K562 (cell line): ENCODE results near the gene ERAL1. TPM values are rescaled to one million over a fixed set of nuclear protein-coding genes. Genes with fewer than 3 reads are reported as not detected.

ENCODE experiments used
- ATF1 ChIP-seq, 2 experiments: fragments of 450-650 bp in 1 of 2; IDR thresholded peaks; 2 replicates each; pipeline ENCODE4 v1.6.1; 2016; ENCODE audit warnings: missing compliant biosample characterization in 1 of 2, missing genetic modification characterization in 1 of 2
- FOXK2 ChIP-seq, 2 experiments: fragments of 450-650 bp; IDR thresholded peaks in 1 of 2; conservative IDR thresholded peaks in 1 of 2; 2 replicates each; pipeline ENCODE4 v1.6.1; 2016; ENCODE audit warnings: low read depth in 2 of 2, mild to moderate bottlenecking in 1 of 2
- JUNB ChIP-seq: fragments of 450-650 bp; formaldehyde crosslinking; conservative IDR thresholded peaks from 2 replicates; pipeline ENCODE4 v1.4.0; 2020; ENCODE audit warnings: mild to moderate bottlenecking
- POLR2G ChIP-seq: fragments of 200-400 bp; formaldehyde crosslinking; IDR thresholded peaks from 2 replicates; pipeline ENCODE4 v1.6.1; 2017; ENCODE audit warnings: low read depth, mild to moderate bottlenecking, antibody characterized with exemption, low read length, moderate library complexity
- POU5F1 ChIP-seq: fragments of 150-350 bp; IDR thresholded peaks from 2 replicates; pipeline ENCODE4 v1.6.1; 2014; ENCODE audit warnings: borderline replicate concordance, low read length, low read depth, mild to moderate bottlenecking; ENCODE audit not compliant: partially characterized antibody
- SIN3A ChIP-seq, 2 experiments: fragments of 150-350 bp in 1 of 2; IDR thresholded peaks; 2 replicates each; pipeline ENCODE4 v1.6.1; 2011 to 2016; ENCODE audit warnings: borderline replicate concordance in 2 of 2, low read depth in 2 of 2, low read length in 2 of 2, mild to moderate bottlenecking in 2 of 2, moderate library complexity in 2 of 2; ENCODE audit not compliant: control insufficient read depth in 1 of 2
- ZNF165 ChIP-seq: fragments of 250-450 bp; sonication (Bioruptor Pico); IDR thresholded peaks from 2 replicates; pipeline ENCODE4 v1.4.0; 2020; ENCODE audit warnings: borderline replicate concordance
- ZNF175 ChIP-seq: fragments of 200-800 bp; sonication (Bioruptor generic); IDR thresholded peaks from 2 replicates; pipeline ENCODE4 v1.6.1; 2016; ENCODE audit warnings: low read depth, mild to moderate bottlenecking, missing genetic modification characterization, missing compliant biosample characterization
- ZNF384 ChIP-seq: IDR thresholded peaks from 2 replicates; pipeline ENCODE4 v1.6.1; 2012; ENCODE audit warnings: low read depth, low read length, improper control_type of control experiment
- ZNF778 ChIP-seq: fragments of 450-650 bp; formaldehyde crosslinking; IDR thresholded peaks from 2 replicates; pipeline ENCODE4 v1.4.0; 2020; ENCODE audit warnings: mild to moderate bottlenecking, moderate library complexity
- polyA plus RNA-seq, 8 experiments: library from polyadenylated mRNA; depleted of rRNA in 4 of 8; stranded (reverse) in 5 of 8; unstranded in 3 of 8; fragments of >200 nt; fragmentation: Nextera tagmentation in 2 of 8; fragmentation: Illumina TruSeq in 1 of 8; extraction: Ambion mirVana in 2 of 8; extraction: Trizol in 1 of 8; gene quantifications; 2 replicates each; pipeline versions ENCODE4 v1.2.1 to v1.2.3, GENCODE V29; 2011 to 2014; ENCODE audit warnings: inconsistent platforms in 1 of 8, missing spikeins in 1 of 8
- total RNA-seq, 7 experiments: library from RNA; depleted of rRNA in 6 of 7; stranded (reverse); fragments of >200 nt in 6 of 7; fragmentation: Illumina TruSeq in 2 of 7; extraction: Trizol in 2 of 7; gene quantifications; 2 replicates each; pipeline versions ENCODE4 v1.2.1 to v1.2.3, GENCODE V29; 2011 to 2021; ENCODE audit warnings: low replicate concordance in 1 of 7
- TF ChIP-seq, protein P1 (sequence below): fragments of 250-450 bp; sonication (Bioruptor Pico); IDR thresholded peaks from 2 replicates; pipeline ENCODE4 v1.5.0; 2022; ENCODE audit warnings: mild to moderate bottlenecking
- TF ChIP-seq, protein P2 (sequence below), 2 experiments: IDR thresholded peaks; 2 replicates each; pipeline ENCODE4 v1.6.1; 2012; ENCODE audit warnings: improper control_type of control experiment in 2 of 2, low read depth in 2 of 2, low read length in 2 of 2, borderline replicate concordance in 1 of 2
- TF ChIP-seq, protein P3 (sequence below): sonication (generic); formaldehyde crosslinking; IDR thresholded peaks from 2 replicates; pipeline ENCODE4 v1.8.1; 2022; ENCODE audit warnings: missing genetic modification reagents
- TF ChIP-seq, protein P4 (sequence below): fragments of 250-450 bp; sonication (Bioruptor Pico); IDR thresholded peaks from 2 replicates; pipeline ENCODE4 v1.5.0; 2020; ENCODE audit warnings: mild to moderate bottlenecking
- TF ChIP-seq, protein P5 (sequence below), 2 experiments: IDR thresholded peaks; 2 replicates each; pipeline ENCODE4 v1.6.1; 2011; ENCODE audit warnings: borderline replicate concordance in 1 of 2, control low read depth in 1 of 2, low read depth in 1 of 2, low read length in 1 of 2, mild to moderate bottlenecking in 1 of 2, mixed read lengths in 1 of 2, moderate library complexity in 1 of 2; ENCODE audit not compliant: insufficient read depth in 1 of 2, insufficient read length in 1 of 2, poor library complexity in 1 of 2, severe bottlenecking in 1 of 2; ENCODE audit errors: extremely low read depth in 1 of 2

The ERAL1 gene
- total and polyA plus RNA-seq, 9 of the 15 experiments (the other 6 are each of a cell fraction or from before 2014, with no cell fraction given), result 37.5 to 351 (median 106) TPM

DNA sequence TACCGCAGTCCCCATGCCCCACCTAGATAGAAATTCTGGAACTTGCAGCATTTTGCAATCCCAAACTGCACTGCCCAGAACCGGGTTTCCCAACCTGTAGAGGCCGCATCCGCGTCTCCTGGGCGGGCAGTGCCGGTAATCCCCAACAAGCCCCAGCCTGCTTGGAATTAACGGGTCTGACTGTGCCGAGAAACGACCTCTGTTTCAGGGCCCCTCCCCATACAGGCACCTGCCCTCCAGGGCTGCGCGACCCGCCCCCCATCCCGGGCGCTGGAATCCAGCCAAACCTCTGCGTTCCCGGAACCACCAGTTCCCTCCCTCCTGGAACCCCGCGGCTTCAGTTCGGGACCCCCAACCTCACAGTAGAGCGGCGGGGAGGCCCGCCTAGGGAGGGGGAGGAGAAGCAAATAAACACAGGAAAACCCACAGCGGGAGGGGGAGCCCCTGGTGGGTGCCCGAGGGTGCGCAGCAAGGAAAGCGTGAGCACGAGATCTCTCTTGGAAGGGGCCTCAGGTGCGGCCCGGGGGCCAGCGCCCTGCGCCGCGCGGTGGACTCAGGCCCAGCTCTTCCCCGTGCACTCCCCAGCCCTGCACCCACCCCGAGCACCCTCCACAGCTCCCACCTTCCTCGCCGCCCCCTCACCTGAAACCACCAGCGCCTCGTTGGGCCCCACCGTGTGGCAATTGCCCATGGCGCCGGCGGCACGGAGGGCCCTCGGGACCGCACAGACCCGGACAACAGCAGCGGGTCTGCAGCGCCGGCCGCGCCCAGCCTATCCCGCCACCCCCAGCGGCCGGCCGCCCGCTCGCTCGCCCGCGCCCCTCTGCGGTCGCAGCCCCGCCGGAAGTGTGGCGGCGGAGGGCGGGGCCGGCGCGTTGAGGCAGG is 42.3 kb downstream of the ERAL1 start, which contains the start of gene FLOT2 (continued):
- TF ChIP-seq ZNF165 (CRISPR knock-in tag) (0 out of 2 replicates have a peak, but pooled peaks have one; percentile 24), ZNF175 (CRISPR knock-in tag) (0 out of 2 replicates have a peak, but pooled peaks have one; percentile 13), ZNF384 (no peak), JUNB (0 out of 2 replicates have a peak, but pooled peaks have one; percentile 28), ATF1 (CRISPR knock-in tag; IDR thresholded peaks at IDR 0.05) (no peak; the same call in 1 of the 2 replicates), ATF1 (tag; IDR thresholded peaks at IDR 0.05) (0 out of 2 replicates have a peak, but pooled peaks have one; percentile 56), FOXK2 (conservative IDR thresholded peaks at IDR 0.05 in 1 of 2, IDR thresholded peaks at IDR 0.05 in 1 of 2; ENCODE audit: low read depth in 2 of 2) (peak in 1 of 2 experiments; percentile 51; a peak in 1 of 4 replicates), POU5F1 (no peak), SIN3A (IDR thresholded peaks at IDR 0.05; ENCODE audit: borderline replicate concordance in 2 of 2, control insufficient read depth in 1 of 2, low read depth in 2 of 2, low read length in 2 of 2) (peak; percentile 50 to 52; a peak in 2 of 4 replicates), POLR2G (peak; percentile 93), ZNF778 (CRISPR knock-in tag) (no peak)
- TF ChIP-seq, protein P1, sequence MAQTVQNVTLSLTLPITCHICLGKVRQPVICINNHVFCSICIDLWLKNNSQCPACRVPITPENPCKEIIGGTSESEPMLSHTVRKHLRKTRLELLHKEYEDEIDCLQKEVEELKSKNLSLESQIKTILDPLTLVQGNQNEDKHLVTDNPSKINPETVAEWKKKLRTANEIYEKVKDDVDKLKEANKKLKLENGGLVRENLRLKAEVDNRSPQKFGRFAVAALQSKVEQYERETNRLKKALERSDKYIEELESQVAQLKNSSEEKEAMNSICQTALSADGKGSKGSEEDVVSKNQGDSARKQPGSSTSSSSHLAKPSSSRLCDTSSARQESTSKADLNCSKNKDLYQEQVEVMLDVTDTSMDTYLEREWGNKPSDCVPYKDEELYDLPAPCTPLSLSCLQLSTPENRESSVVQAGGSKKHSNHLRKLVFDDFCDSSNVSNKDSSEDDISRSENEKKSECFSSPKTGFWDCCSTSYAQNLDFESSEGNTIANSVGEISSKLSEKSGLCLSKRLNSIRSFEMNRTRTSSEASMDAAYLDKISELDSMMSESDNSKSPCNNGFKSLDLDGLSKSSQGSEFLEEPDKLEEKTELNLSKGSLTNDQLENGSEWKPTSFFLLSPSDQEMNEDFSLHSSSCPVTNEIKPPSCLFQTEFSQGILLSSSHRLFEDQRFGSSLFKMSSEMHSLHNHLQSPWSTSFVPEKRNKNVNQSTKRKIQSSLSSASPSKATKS, result no peak
- TF ChIP-seq, protein P2, sequence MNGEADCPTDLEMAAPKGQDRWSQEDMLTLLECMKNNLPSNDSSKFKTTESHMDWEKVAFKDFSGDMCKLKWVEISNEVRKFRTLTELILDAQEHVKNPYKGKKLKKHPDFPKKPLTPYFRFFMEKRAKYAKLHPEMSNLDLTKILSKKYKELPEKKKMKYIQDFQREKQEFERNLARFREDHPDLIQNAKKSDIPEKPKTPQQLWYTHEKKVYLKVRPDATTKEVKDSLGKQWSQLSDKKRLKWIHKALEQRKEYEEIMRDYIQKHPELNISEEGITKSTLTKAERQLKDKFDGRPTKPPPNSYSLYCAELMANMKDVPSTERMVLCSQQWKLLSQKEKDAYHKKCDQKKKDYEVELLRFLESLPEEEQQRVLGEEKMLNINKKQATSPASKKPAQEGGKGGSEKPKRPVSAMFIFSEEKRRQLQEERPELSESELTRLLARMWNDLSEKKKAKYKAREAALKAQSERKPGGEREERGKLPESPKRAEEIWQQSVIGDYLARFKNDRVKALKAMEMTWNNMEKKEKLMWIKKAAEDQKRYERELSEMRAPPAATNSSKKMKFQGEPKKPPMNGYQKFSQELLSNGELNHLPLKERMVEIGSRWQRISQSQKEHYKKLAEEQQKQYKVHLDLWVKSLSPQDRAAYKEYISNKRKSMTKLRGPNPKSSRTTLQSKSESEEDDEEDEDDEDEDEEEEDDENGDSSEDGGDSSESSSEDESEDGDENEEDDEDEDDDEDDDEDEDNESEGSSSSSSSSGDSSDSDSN (IDR thresholded peaks at IDR 0.05; ENCODE audit: borderline replicate concordance in 1 of 2, low read depth in 2 of 2, low read length in 2 of 2), result peak; percentile 28 to 77; a peak in 2 of 4 replicates
- TF ChIP-seq, protein P3, sequence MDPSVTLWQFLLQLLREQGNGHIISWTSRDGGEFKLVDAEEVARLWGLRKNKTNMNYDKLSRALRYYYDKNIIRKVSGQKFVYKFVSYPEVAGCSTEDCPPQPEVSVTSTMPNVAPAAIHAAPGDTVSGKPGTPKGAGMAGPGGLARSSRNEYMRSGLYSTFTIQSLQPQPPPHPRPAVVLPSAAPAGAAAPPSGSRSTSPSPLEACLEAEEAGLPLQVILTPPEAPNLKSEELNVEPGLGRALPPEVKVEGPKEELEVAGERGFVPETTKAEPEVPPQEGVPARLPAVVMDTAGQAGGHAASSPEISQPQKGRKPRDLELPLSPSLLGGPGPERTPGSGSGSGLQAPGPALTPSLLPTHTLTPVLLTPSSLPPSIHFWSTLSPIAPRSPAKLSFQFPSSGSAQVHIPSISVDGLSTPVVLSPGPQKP (CRISPR knock-in tag), result no peak
- TF ChIP-seq, protein P4, sequence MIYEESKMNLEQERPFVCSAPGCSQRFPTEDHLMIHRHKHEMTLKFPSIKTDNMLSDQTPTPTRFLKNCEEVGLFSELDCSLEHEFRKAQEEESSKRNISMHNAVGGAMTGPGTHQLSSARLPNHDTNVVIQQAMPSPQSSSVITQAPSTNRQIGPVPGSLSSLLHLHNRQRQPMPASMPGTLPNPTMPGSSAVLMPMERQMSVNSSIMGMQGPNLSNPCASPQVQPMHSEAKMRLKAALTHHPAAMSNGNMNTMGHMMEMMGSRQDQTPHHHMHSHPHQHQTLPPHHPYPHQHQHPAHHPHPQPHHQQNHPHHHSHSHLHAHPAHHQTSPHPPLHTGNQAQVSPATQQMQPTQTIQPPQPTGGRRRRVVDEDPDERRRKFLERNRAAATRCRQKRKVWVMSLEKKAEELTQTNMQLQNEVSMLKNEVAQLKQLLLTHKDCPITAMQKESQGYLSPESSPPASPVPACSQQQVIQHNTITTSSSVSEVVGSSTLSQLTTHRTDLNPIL, result peak; percentile 81; the same call in 1 of the 2 replicates
- TF ChIP-seq, protein P5, sequence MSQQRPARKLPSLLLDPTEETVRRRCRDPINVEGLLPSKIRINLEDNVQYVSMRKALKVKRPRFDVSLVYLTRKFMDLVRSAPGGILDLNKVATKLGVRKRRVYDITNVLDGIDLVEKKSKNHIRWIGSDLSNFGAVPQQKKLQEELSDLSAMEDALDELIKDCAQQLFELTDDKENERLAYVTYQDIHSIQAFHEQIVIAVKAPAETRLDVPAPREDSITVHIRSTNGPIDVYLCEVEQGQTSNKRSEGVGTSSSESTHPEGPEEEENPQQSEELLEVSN (IDR thresholded peaks at IDR 0.05; ENCODE audit: borderline replicate concordance in 1 of 2, extremely low read depth in 1 of 2, insufficient read depth in 1 of 2, insufficient read length in 1 of 2, low read depth in 1 of 2, low read length in 1 of 2, poor library complexity in 1 of 2, severe bottlenecking in 1 of 2), result peak; percentile 54 to 86
